Measurements from ENCODE around the gene CDR2.
A peak's percentile ranks its signal among the peaks of the same experiment; 100 is the strongest.
"Not testable (repeated sequence)": the region's sequence is repeated elsewhere in the genome, so short reads cannot be mapped to it uniquely, and the experiment has no call there.

Gene CDR2

GRCh38 chr16:22375117-22375962 is 921 bp upstream of the CDR2 start:
- no peak for DNase-seq

- DNase-seq: peak in 1 of 2 experiments; percentile 18
Observed at GRCh38 chr16:22373662-22374310, 633 bp downstream of the CDR2 start.

- no peak for DNase-seq
Observed at GRCh38 chr16:22372882-22373661, 1.3 kb downstream of the CDR2 start.

- no peak for DNase-seq
Observed at GRCh38 chr16:22370038-22370820, 4.2 kb downstream of the CDR2 start.

- no peak for DNase-seq
Observed at GRCh38 chr16:22369221-22369811, 5.1 kb downstream of the CDR2 start.

- not testable (repeated sequence) for DNase-seq
Observed at GRCh38 chr16:22368200-22368826, 6.1 kb downstream of the CDR2 start.

- no peak for DNase-seq
Observed at GRCh38 chr16:22366889-22367288, 7.5 kb downstream of the CDR2 start.

- no peak for DNase-seq
Observed at GRCh38 chr16:22366371-22366770, 8.0 kb downstream of the CDR2 start.

- DNase-seq: no peak
Observed at GRCh38 chr16:22364241-22364640, 10.2 kb downstream of the CDR2 start.

GRCh38 chr16:22360963-22361659 is 13.3 kb downstream of the CDR2 start:
- DNase-seq: no peak

GRCh38 chr16:22359679-22360078 is 14.7 kb downstream of the CDR2 start:
- no peak for DNase-seq

GRCh38 chr16:22358000-22358399 is 16.4 kb downstream of the CDR2 start:
- DNase-seq: no peak

- DNase-seq: no peak
Observed at GRCh38 chr16:22357635-22357971, 16.8 kb downstream of the CDR2 start.

- DNase-seq: no peak
Observed at GRCh38 chr16:22356930-22357634, 17.3 kb downstream of the CDR2 start.

- DNase-seq: no peak
Observed at GRCh38 chr16:22355487-22355908, 18.9 kb downstream of the CDR2 start.

- no peak for DNase-seq
Observed at GRCh38 chr16:22353933-22354541, 20.4 kb downstream of the CDR2 start.

- no peak for DNase-seq
Observed at GRCh38 chr16:22353191-22353919, 21.1 kb downstream of the CDR2 start.

- DNase-seq: no peak
Observed at GRCh38 chr16:22352723-22353122, 21.7 kb downstream of the CDR2 start.

- no peak for DNase-seq
Observed at GRCh38 chr16:22352140-22352539, 22.3 kb downstream of the CDR2 start.
